HUES48 (cell line): Measurements from ENCODE around the gene PCDHGA1.

ENCODE experiments used
- H3K27ac ChIP-seq: one replicate; pipeline ENCODE4 v1.7.0; 2013; ENCODE audit warnings: low read depth, low read length, inconsistent platforms
- H3K27me3 ChIP-seq: 2 replicates; pipeline ENCODE4 v1.6.1; 2013; ENCODE audit warnings: mild to moderate bottlenecking, low read length; ENCODE audit not compliant: control insufficient read depth, insufficient read depth
- H3K36me3 ChIP-seq: 2 replicates; pipeline ENCODE4 v1.6.1; 2013; ENCODE audit warnings: low read length; ENCODE audit not compliant: control insufficient read depth, insufficient read depth
- H3K4me1 ChIP-seq: 2 replicates; pipeline ENCODE4 v1.6.1; 2013; ENCODE audit warnings: mild to moderate bottlenecking, low read length; ENCODE audit not compliant: control insufficient read depth, insufficient read depth
- H3K4me3 ChIP-seq: 2 replicates; pipeline ENCODE4 v1.5.1; 2013; ENCODE audit warnings: mild to moderate bottlenecking, low read depth, low read length
- H3K9ac ChIP-seq: 2 replicates; pipeline ENCODE4 v1.6.1; 2013; ENCODE audit warnings: mild to moderate bottlenecking, low read depth, low read length, moderate library complexity
- H3K9me3 ChIP-seq: 2 replicates; pipeline ENCODE4 v1.6.1; 2013; ENCODE audit warnings: low read length; ENCODE audit not compliant: control insufficient read depth, insufficient read depth

PCDHGA1 gene

GRCh38 chr5:141477815-141478214 is 147.5 kb downstream of the PCDHGA1 start:
- Histone ChIP-seq H3K9ac (no peak overlapping the region), H3K27me3 (peaks cover 45% of the 10 kb centered on the region), H3K4me1 (peaks cover 4% of the 10 kb centered on the region), H3K4me3 (no peak overlapping the region), H3K36me3 (no peaks in the 10 kb centered on the region), H3K9me3 (no peaks in the 10 kb centered on the region; the same call in 1 of the 2 replicates), H3K27ac (no peak overlapping the region)

GRCh38 chr5:141478321-141478945 is 148.1 kb downstream of the PCDHGA1 start:
- Histone ChIP-seq H3K27me3 (peaks cover 45% of the 10 kb centered on the region), H3K9ac (no peak overlapping the region), H3K36me3 (no peaks in the 10 kb centered on the region), H3K4me1 (peaks cover 6% of the 10 kb centered on the region), H3K9me3 (no peaks in the 10 kb centered on the region; the same call in 1 of the 2 replicates), H3K27ac (no peak overlapping the region), H3K4me3 (no peak overlapping the region)

DNA sequence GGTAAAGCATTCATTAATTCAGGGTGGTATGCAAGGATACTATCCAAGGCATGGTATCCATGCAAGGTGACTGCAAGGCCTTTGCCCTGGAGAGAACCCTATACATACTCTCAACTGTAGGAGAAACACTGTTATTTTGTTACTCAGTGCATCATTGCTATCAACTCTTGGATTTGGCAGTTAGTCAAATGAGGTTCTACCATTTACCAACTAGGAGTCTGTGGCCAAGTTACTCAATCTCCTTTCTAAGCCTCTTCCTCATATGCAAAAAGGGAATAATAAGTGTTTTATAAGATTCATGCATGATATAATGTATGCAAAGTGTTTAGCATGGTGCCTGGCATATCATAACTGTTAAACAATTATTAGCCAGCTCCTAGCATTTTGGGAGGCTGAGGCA is 149.5 kb downstream of the PCDHGA1 start:
- Histone ChIP-seq H3K27ac (no peak overlapping the region), H3K27me3 (peaks cover 37% of the 10 kb centered on the region), H3K4me1 (peaks cover 17% of the 10 kb centered on the region), H3K36me3 (no peaks in the 10 kb centered on the region), H3K9me3 (no peaks in the 10 kb centered on the region; the same call in 1 of the 2 replicates), H3K9ac (no peak overlapping the region), H3K4me3 (no peak overlapping the region)

- peaks cover 39% of the 10 kb centered on the region for H3K27me3 ChIP-seq
- no peak overlapping the region for H3K9ac ChIP-seq
- no peaks in the 10 kb centered on the region for H3K9me3 ChIP-seq
- H3K4me3 ChIP-seq: peak overlapping the region; percentile 70
- H3K36me3 ChIP-seq: no peaks in the 10 kb centered on the region
- peaks cover 18% of the 10 kb centered on the region for H3K4me1 ChIP-seq
- H3K27ac ChIP-seq: peak overlapping the region; percentile 71
Observed at GRCh38 chr5:141483902-141484301, 153.6 kb downstream of the PCDHGA1 start.

- H3K4me1 ChIP-seq: peaks cover 18% of the 10 kb centered on the region
- peak overlapping the region; percentile 70 for H3K4me3 ChIP-seq
- no peaks in the 10 kb centered on the region for H3K9me3 ChIP-seq
- no peak overlapping the region for H3K9ac ChIP-seq
- peak overlapping the region; percentile 71 for H3K27ac ChIP-seq
- H3K27me3 ChIP-seq: peaks cover 43% of the 10 kb centered on the region
- H3K36me3 ChIP-seq: no peaks in the 10 kb centered on the region
Observed at GRCh38 chr5:141484310-141484640, 154.0 kb downstream of the PCDHGA1 start.

- Histone ChIP-seq H3K27me3 (peaks cover 48% of the 10 kb centered on the region), H3K4me1 (peaks cover 18% of the 10 kb centered on the region), H3K27ac (peak within 1 kb of the TSS; percentile 71), H3K36me3 (no peaks in the 10 kb centered on the region), H3K9ac (no peak within 1 kb of the TSS), H3K4me3 (peak within 1 kb of the TSS; percentile 70), H3K9me3 (no peaks in the 10 kb centered on the region)
Observed at GRCh38 chr5:141484641-141485311, 154.5 kb downstream of the PCDHGA1 start, which contains the start of gene PCDHGC4. PCDHGC4 (plus strand) TSS chr5:141485030; CDS start chr5:141485174, 144 bp downstream.

DNA sequence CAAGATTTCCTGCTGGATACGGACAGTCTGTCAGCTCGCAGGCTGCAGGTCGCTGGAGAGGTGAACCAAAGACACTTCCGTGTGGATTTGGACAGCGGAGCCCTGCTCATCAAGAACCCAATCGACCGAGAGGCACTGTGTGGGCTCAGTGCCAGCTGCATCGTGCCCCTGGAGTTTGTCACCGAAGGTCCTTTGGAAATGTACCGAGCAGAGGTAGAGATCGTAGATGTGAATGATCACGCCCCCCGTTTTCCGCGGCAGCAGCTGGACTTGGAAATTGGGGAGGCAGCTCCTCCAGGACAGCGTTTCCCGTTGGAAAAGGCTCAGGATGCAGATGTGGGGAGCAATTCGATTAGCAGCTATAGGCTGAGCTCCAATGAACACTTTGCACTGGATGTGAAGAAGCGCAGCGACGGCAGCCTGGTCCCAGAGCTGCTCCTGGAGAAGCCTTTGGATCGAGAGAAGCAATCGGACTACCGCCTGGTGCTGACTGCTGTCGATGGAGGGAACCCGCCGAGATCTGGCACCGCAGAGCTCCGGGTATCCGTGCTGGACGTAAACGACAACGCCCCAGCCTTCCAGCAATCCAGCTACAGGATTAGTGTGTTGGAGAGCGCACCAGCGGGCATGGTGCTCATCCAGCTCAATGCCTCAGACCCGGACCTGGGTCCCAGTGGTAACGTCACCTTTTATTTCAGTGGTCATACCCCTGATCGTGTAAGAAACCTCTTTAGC is 155.2 kb downstream of the PCDHGA1 start:
- H3K27me3 ChIP-seq: peaks cover 55% of the 10 kb centered on the region
- H3K36me3 ChIP-seq: no peaks in the 10 kb centered on the region
- no peak overlapping the region for H3K9ac ChIP-seq
- no peaks in the 10 kb centered on the region for H3K9me3 ChIP-seq
- H3K4me1 ChIP-seq: peaks cover 18% of the 10 kb centered on the region
- peak overlapping the region; percentile 70 for H3K4me3 ChIP-seq
- H3K27ac ChIP-seq: no peak overlapping the region

DNA sequence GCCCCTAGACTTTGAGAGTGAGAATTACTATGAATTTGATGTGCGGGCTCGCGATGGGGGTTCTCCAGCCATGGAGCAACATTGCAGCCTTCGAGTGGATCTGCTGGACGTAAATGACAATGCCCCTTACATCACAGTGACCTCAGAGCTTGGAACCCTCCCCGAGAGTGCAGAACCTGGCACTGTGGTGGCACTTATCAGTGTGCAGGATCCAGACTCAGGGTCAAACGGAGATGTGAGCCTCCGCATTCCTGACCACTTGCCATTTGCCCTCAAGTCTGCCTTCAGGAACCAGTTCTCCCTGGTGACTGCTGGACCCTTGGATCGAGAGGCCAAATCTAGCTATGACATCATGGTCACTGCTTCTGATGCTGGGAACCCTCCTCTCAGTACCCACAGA is 155.8 kb downstream of the PCDHGA1 start:
- Histone ChIP-seq H3K27ac (no peak overlapping the region), H3K9ac (no peak overlapping the region), H3K4me3 (no peak overlapping the region), H3K27me3 (peaks cover 61% of the 10 kb centered on the region), H3K4me1 (peaks cover 19% of the 10 kb centered on the region), H3K9me3 (no peaks in the 10 kb centered on the region), H3K36me3 (no peaks in the 10 kb centered on the region)

DNA sequence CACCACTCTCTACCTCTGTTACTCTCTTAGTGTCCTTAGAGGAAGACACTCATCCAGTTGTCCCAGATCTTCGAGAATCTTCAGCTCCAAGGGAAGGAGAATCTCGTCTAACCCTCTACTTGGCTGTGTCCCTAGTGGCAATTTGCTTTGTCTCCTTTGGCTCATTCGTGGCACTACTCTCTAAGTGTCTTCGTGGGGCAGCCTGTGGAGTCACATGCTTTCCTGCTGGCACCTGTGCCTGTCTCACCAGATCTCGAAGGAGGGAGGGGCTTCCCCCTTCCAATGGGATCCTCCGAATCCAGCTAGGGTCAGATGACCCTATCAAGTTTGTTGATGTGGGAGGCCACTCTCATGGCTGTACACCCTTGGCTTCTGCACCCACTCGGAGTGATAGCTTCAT is 156.8 kb downstream of the PCDHGA1 start:
- peaks cover 25% of the 10 kb centered on the region for H3K4me1 ChIP-seq
- no peaks in the 10 kb centered on the region for H3K36me3 ChIP-seq

GRCh38 chr5:141488591-141489561 is 158.6 kb downstream of the PCDHGA1 start, which contains the start of gene PCDHGC5:
PCDHGC5 (plus strand) TSS chr5:141489081; CDS start chr5:141489241, 160 bp downstream.
- Histone ChIP-seq H3K4me1 (peaks cover 19% of the 10 kb centered on the region), H3K4me3 (no peak within 1 kb of the TSS), H3K36me3 (no peaks in the 10 kb centered on the region), H3K27ac (no peak within 1 kb of the TSS), H3K9me3 (no peaks in the 10 kb centered on the region), H3K9ac (no peak within 1 kb of the TSS), H3K27me3 (peaks cover 89% of the 10 kb centered on the region)

More for the DNA sequence above, 156.8 kb downstream of the PCDHGA1 start:
- Histone ChIP-seq H3K9me3 (no peaks in the 10 kb centered on the region), H3K9ac (no peak overlapping the region), H3K4me3 (no peak overlapping the region), H3K27me3 (peaks cover 72% of the 10 kb centered on the region), H3K27ac (no peak overlapping the region)
